Osteoblast (primary cell): ENCODE measurements around the gene NPL. TPM values are rescaled to one million over a fixed set of nuclear protein-coding genes. Genes with fewer than 3 reads are reported as not detected.

Source experiments
- DNase-seq: peaks from one replicate; pipeline ENCODE4 v3.0.0; 2011; ENCODE audit warnings: low spot score, mixed read lengths; ENCODE audit not compliant: insufficient read length; ENCODE audit errors: missing footprints
- H2AFZ ChIP-seq: 2 replicates; pipeline ENCODE4 v1.6.0; 2011; ENCODE audit warnings: mild to moderate bottlenecking, low read length
- H3K27ac ChIP-seq: 2 replicates; pipeline ENCODE4 v1.5.1; 2011; ENCODE audit warnings: mild to moderate bottlenecking, low read depth, low read length, moderate library complexity
- H3K27me3 ChIP-seq: 2 replicates; pipeline ENCODE4 v1.6.0; 2012; ENCODE audit warnings: mild to moderate bottlenecking, control low read depth, inconsistent platforms, low read length, moderate library complexity; ENCODE audit not compliant: insufficient read depth
- H3K36me3 ChIP-seq: 2 replicates; pipeline ENCODE4 v1.5.1; 2011; ENCODE audit warnings: mild to moderate bottlenecking, low read length, control low read depth, moderate library complexity; ENCODE audit not compliant: insufficient read depth
- H3K4me1 ChIP-seq: 2 replicates; pipeline ENCODE4 v1.5.1; 2011; ENCODE audit warnings: mild to moderate bottlenecking, low read length, control low read depth, moderate library complexity; ENCODE audit not compliant: insufficient read depth
- H3K4me2 ChIP-seq: 2 replicates; pipeline ENCODE4 v1.6.0; 2011; ENCODE audit warnings: mild to moderate bottlenecking, low read length; ENCODE audit not compliant: insufficient read depth
- H3K4me3 ChIP-seq: fragments of 200-600 bp; sonication (generic); 3 replicates; pipeline ENCODE4 v1.5.1; 2012; ENCODE audit warnings: mild to moderate bottlenecking, low read length, inconsistent platforms; ENCODE audit not compliant: insufficient read depth
- H3K79me2 ChIP-seq: 2 replicates; pipeline ENCODE4 v1.6.0; 2012; ENCODE audit warnings: mild to moderate bottlenecking, low read length, control low read depth, inconsistent platforms; ENCODE audit not compliant: insufficient read depth
- H3K9me3 ChIP-seq: 2 replicates; pipeline ENCODE4 v1.5.1; 2011; ENCODE audit warnings: low read depth, low read length, control low read depth
- H4K20me1 ChIP-seq: 2 replicates; pipeline ENCODE4 v1.6.0; 2012; ENCODE audit warnings: mild to moderate bottlenecking, low read length, control low read depth; ENCODE audit not compliant: insufficient read depth
- CTCF ChIP-seq: IDR thresholded peaks from 2 replicates; pipeline ENCODE4 v1.5.1; 2011; ENCODE audit warnings: mild to moderate bottlenecking, low read depth, low read length, moderate library complexity; ENCODE audit errors: extremely low read depth
- total RNA-seq: library from RNA; depleted of rRNA; stranded (reverse); fragments of >200 nt; gene quantifications from 2 replicates; pipeline ENCODE4 v1.2.3, GENCODE V29; 2012

Gene NPL
- total RNA-seq, 1 donor = 2.5 TPM

GRCh38 chr1:182779530-182779929 is 10.0 kb upstream of the NPL start:
- TF ChIP-seq CTCF = no peak
- H3K27ac ChIP-seq = no peak overlapping the region
- H3K27me3 ChIP-seq = no peaks in the 10 kb centered on the region
- H3K4me1 ChIP-seq = no peaks in the 10 kb centered on the region
- H3K9me3 ChIP-seq = no peaks in the 10 kb centered on the region
- H2AFZ ChIP-seq = no peak overlapping the region
- H4K20me1 ChIP-seq = no peaks in the 10 kb centered on the region
- no peaks in the 10 kb centered on the region for H3K36me3 ChIP-seq
- H3K79me2 ChIP-seq = no peaks in the 10 kb centered on the region
- no peak for DNase-seq
- H3K4me3 ChIP-seq = no peak overlapping the region
- H3K4me2 ChIP-seq = no peak overlapping the region

- H3K36me3 ChIP-seq = no peaks in the 10 kb centered on the region
- no peaks in the 10 kb centered on the region for H3K9me3 ChIP-seq
- H3K4me2 ChIP-seq = no peak overlapping the region
- no peak overlapping the region for H3K4me3 ChIP-seq
- peak; percentile 54 for DNase-seq
- no peaks in the 10 kb centered on the region for H3K79me2 ChIP-seq
- no peaks in the 10 kb centered on the region for H3K4me1 ChIP-seq
- H2AFZ ChIP-seq = no peak overlapping the region
- peaks cover under 1% of the 10 kb centered on the region for H3K27me3 ChIP-seq
- H3K27ac ChIP-seq = no peak overlapping the region
- TF ChIP-seq CTCF = peak; percentile 77
- H4K20me1 ChIP-seq = no peaks in the 10 kb centered on the region
These were observed 7.6 kb upstream of the NPL start for GRCh38 chr1:182781841-182782586.

- no peak overlapping the region for H3K4me3 ChIP-seq
- no peak overlapping the region for H2AFZ ChIP-seq
- no peak for TF ChIP-seq CTCF
- H3K4me2 ChIP-seq = no peak overlapping the region
- H3K4me1 ChIP-seq = no peaks in the 10 kb centered on the region
- peaks cover 6% of the 10 kb centered on the region for H3K27me3 ChIP-seq
- no peaks in the 10 kb centered on the region for H3K36me3 ChIP-seq
- no peak for DNase-seq
- H3K27ac ChIP-seq = no peak overlapping the region
- H3K9me3 ChIP-seq = no peaks in the 10 kb centered on the region
- H4K20me1 ChIP-seq = no peaks in the 10 kb centered on the region
- no peaks in the 10 kb centered on the region for H3K79me2 ChIP-seq
These were observed 7.0 kb upstream of the NPL start for GRCh38 chr1:182782587-182782913.

GRCh38 chr1:182783068-182783467 is 6.5 kb upstream of the NPL start:
- no peak for TF ChIP-seq CTCF
- no peak overlapping the region for H3K27ac ChIP-seq

More at GRCh38 chr1:182783068-182783467, 6.5 kb upstream of the NPL start:
- Histone ChIP-seq H3K27me3 (peaks cover 10% of the 10 kb centered on the region), H3K4me1 (no peaks in the 10 kb centered on the region), H3K9me3 (no peaks in the 10 kb centered on the region), H3K4me2 (no peak overlapping the region), H3K4me3 (no peak overlapping the region), H3K79me2 (no peaks in the 10 kb centered on the region), H4K20me1 (no peaks in the 10 kb centered on the region), H3K36me3 (no peaks in the 10 kb centered on the region), H2AFZ (no peak overlapping the region)
- DNase-seq = no peak
